Subcutaneous adipose tissue (tissue), 4 donors: ENCODE data around the gene CYB561A3. TPM values are rescaled to one million over a fixed set of nuclear protein-coding genes. Genes with fewer than 3 reads are reported as not detected.

ENCODE experiments used
- total RNA-seq, 4 donors: library from RNA; depleted of rRNA; stranded (reverse); fragments of >200 nt; gene quantifications; one replicate each; pipeline ENCODE4 v1.1.0, GENCODE V29; 2016
- TF ChIP-seq, protein P1 (sequence below): fragments of 450-650 bp; IDR thresholded peaks from one replicate; pipeline ENCODE4 v1.5.1; 2016; ENCODE audit warnings: low read depth, mild to moderate bottlenecking, control low read depth, antibody characterized with exemption, moderate library complexity

CYB561A3 gene
- total RNA-seq, 4 donors from 2014 or later = 22.0 to 43.0 (median 34.2) TPM

DNA sequence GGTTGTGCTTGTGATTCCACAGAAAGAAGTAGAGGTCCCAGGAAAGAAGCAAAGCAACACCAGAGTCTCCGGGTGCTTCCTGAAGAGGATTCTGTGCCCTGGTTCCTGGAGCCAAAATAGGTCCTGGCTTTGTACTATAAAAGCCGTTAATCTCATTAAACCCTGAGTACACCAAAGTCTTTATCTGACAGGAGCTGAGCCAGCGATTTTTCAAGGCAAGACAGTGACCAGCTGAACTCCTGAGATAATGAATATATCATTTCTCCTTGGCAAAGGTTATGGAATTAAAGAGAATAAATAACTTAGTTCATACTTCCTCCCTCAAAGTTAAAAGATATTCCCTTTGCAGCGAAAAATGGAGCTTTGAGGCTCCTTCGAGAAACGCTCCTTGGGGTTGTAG, 5.7 kb upstream of the CYB561A3 start:
- TF ChIP-seq, protein P1, sequence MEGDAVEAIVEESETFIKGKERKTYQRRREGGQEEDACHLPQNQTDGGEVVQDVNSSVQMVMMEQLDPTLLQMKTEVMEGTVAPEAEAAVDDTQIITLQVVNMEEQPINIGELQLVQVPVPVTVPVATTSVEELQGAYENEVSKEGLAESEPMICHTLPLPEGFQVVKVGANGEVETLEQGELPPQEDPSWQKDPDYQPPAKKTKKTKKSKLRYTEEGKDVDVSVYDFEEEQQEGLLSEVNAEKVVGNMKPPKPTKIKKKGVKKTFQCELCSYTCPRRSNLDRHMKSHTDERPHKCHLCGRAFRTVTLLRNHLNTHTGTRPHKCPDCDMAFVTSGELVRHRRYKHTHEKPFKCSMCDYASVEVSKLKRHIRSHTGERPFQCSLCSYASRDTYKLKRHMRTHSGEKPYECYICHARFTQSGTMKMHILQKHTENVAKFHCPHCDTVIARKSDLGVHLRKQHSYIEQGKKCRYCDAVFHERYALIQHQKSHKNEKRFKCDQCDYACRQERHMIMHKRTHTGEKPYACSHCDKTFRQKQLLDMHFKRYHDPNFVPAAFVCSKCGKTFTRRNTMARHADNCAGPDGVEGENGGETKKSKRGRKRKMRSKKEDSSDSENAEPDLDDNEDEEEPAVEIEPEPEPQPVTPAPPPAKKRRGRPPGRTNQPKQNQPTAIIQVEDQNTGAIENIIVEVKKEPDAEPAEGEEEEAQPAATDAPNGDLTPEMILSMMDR = no peak

DNA sequence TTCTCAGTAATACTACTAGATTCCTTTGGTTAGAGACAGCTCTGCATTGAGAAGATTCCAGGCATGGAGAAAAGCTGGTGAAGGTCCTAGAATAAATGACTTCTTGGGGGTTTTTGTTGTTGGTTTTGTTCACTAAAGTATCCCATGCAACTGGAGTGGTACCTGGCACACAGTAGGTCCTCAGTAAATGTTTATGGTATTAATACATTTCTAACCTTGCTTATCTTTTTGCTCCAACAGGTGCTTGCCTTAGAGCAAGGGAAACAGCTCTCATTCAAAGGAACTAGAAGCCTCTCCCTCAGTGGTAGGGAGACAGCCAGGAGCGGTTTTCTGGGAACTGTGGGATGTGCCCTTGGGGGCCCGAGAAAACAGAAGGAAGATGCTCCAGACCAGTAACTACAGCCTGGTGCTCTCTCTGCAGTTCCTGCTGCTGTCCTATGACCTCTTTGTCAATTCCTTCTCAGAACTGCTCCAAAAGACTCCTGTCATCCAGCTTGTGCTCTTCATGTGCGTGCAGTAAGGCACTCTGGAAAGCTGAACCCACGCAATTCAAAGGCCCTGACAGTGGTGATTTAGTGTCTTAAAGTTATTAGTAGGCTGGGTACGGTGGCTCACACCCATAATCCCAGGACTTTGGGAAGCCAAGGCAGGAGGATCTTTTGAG, 2.5 kb upstream of the CYB561A3 start:
- TF ChIP-seq, protein P1 = no peak

DNA sequence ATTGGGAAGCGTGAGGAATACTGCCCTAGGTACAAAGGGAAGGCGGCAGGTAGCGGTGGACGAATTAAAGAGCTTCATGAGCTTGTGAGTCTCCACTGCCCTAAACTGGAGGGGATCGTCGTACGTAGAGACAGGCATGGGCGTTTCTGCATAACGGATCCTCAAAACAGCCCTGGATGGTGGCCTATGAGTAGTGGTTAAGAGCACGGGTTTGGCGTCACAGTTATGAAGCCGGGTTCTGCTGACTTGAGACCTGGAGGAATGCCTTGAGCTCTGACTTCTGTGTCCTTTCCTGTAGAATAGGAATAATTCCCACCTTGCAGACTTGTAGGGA, 827 bp upstream of the CYB561A3 start:
- TF ChIP-seq, protein P1 = no peak

DNA sequence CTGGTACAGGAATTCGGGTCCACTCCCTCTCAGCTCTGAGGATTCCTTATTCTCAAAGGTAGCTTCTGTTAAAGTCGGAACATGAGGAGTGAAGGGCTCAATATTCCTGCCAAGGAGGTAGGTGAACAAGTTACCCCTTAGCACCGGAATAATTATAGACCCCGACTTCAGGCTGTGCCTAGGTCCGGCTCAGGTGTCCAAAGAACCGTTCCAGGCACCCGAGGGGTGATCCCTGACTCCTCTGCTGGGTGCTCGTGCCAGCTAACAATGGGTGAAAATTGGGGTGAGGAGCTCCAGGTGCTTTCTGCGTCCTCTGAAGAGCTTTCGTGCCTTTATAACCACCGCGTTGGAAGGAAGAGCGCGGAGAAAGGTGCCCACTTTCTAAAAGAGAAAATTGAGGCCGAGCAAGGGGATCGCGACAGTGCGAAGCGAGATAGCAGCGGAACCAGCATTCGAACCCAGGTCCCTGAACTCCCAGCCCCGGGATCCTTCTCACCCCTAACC, 393 bp downstream of the CYB561A3 start:
- TF ChIP-seq, protein P1 = no peak

DNA sequence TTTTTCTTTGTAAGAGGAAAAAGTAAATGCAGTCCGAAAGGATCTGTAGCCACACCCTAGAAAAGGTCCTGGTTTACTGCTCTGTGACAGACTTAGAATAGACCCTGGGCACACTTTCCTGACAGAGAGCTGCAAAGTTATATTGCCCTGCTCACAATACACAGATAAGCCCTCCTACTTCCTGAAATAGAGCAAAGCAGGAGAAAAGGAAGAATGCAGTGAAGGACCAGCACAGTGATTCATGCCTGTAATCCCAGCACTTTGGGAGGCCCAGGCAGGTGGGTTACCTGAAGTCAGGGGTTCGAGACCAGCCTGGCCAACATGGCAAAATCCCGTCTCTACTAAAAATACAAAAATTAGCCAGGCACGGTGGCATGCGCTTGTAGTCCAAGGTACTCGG, 2.2 kb downstream of the CYB561A3 start:
- TF ChIP-seq, protein P1 = no peak

DNA sequence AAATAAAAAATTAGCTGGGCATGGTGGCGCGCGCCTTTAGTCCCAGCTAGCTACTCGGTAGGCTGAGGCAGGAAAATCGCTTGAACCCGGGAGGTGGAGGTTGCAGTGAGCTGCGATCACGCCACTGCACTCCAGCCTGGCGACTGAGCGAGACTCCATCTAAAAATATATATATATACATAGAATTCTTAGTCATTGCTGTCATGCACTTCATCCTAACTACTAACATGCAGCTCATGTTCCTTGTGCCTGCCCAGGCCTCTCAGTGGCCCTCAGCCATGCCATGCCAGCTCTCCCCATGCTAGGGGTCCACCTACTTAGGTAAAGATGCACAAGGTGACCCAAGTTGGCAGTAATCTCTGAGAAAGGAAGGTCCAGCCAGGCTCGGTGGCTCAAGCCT, 3.1 kb downstream of the CYB561A3 start:
- TF ChIP-seq, protein P1 = no peak

DNA sequence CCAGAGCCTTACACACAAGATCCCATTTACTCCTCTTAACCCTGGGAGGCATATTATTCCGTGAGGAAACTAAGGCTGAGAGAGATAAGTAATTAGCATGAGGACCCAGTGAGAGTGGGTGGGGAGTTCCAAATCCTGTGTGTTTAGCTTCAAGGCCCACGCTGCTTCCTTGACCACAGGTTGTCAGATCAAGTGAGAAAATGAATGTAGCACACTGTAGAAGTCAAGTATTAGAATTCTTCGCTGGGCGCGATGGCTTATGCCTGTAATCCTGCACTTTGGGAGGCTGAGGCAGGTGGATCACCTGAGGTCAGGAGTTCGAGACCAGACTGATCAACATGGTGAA, 3.8 kb downstream of the CYB561A3 start:
- TF ChIP-seq, protein P1 = no peak
